ENCODE data around the gene AMPD2.
"Not testable (repeated sequence)": the region's sequence is repeated elsewhere in the genome, so short reads cannot be mapped to it uniquely, and the experiment has no call there.

AMPD2 gene

DNA sequence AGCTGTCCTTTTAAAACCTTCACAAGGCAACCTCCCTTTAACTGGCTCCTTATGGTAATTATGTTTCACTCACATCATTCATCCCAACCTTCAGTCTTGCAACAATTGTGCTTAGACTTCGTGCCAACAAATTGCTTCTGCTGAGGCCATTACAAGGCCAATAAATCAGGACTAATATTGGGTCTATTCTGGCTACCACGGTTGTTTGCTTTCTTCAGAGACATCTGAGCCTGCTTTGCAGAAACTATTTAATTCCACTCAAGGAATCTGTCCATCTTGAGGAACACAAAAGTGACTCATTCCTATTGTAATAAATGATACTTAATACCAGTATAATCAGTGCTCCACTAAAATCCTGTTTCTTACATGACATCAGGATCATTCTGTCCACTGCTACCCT lies 33.7 kb downstream of the AMPD2 start:
- DNase-seq: no peak

DNA sequence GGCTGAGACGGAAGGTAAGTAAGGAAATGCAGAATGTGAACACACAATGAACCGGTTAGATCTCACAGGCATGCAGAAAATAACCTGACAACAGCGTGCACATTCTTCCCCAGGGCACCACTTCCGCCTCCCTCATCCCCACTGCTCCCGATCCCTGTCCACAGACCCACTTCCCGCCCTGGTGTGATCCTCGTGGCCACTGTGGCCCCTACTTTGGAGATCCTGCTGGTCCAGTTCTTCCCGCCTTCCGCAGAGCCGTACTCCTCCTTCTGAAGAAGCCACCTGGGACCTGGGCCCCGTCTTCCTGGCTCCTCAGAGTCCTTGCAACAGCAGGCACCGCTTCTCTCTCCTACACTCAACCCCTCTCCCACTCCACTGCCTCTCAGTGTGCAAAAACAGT lies 34.9 kb downstream of the AMPD2 start:
- DNase-seq: no peak

DNA sequence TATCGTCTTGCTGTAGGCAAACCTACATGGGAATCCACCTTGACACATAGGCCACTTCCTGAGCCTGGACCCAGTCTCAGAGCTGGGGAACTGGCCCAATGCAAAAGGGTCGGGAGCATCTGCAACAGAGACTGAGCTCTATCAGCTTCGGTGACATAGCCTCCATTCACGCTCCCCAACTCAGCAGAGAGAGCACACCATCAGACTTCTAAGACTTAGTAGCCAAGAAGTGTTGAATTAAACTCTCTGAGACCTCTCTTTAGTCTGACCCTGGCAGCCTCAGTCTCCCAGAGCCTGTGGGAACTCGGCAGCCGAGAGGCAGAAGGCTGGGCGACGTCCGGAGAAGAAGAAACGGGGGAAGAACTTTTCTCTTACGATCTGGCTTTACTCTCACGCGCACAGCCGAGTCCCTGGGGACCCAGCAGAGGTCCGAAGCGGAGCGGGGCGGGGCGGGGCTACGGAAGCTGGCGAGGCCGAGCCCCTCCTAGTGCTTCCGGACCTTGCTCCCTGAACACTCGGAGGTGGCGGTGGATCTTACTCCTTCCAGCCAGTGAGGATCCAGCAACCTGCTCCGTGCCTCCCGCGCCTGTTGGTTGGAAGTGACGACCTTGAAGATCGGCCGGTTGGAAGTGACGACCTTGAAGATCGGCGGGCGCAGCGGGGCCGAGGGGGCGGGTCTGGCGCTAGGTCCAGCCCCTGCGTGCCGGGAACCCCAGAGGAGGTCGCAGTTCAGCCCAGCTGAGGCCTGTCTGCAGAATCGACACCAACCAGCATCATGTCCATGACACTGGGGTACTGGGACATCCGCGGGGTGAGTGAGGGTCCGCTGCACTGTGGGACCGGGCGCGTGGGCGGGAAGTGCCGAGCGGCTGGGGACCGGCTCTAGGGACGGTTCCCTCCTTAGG lies 36.2 kb downstream of the AMPD2 start, which contains the start of gene GSTM4:
Gene GSTM4 (plus strand): TSS at position 485 of the 905 bp plus-strand sequence. CDS start 291 bp downstream, at position 776.
- peak; percentile 71 to 84 for DNase-seq

DNA sequence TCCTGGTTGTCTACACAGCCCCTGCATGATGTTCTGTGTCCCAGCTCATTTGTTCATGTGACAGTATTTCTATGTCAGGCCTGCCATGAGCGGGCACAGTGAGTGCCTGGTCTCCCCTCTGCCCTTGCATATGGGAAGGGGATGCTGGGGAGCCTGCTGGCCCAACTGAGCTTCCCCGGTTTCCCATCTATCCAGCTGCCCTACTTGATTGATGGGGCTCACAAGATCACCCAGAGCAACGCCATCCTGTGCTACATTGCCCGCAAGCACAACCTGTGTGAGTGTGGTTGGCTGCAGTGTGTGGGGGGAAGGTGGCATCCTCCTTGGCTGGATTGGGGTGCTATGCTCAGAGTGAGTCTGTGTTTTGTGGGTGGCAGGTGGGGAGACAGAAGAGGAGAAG lies 37.8 kb downstream of the AMPD2 start:
- no peak for DNase-seq

DNA sequence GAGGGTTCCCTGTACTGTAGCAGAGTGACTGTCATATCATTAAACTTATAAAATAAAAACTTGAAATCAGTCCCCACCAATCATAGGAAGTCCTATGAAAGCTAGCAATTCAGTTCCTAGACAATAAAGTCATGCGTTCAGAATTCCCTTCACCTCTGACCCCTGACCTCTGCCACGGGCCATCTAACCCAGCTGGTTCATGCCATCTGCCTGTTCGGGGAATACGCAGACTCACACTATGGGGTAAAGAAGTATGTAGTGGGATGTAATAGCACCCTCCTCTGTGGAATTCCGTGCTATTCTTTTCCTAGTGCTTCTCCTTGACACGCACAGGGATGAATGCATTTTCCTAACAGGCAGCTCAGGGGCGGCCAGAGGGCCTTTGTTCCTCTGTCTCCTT lies 38.3 kb downstream of the AMPD2 start:
- DNase-seq: no peak

DNA sequence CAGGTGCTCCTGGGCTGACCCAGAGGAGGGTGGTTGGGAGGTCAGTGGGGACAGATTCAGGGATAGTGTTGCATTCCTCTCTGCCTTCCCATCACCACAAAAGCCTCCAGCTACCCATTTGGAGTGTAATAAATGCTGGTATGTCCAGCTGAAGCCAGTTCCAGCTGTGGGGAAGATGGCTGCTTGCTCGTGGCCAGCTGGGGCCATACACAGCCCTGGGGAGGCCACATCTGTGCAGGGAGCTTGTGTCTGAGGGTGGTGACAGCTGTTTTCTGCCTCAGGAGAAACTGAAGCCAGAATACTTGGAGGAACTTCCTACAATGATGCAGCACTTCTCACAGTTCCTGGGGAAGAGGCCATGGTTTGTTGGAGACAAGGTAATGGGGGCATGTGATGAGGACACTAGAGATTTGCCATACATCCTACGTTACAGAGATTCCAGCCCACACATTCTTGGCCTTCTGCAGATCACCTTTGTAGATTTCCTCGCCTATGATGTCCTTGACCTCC lies 39.0 kb downstream of the AMPD2 start:
- DNase-seq: peak in 1 of 2 donors; percentile 41

DNA sequence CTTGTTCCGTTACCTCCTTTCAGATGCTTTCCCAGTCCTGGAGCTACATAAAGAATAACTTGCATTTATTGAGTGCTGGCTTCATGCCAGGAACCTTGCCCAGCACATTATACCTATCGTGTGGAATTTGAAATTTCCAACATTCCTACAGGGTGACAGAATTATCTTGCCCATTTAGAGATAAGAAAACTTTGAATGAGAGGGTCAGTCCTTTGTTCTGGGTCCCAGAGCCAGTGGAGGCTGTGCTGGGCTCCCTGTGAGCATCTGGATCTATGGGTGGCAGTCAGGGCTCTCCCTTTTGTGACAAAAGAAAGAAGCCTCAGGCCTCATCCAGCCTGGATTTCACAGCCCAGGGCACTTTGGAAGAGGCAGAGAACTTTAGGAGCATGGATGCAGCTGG lies 39.5 kb downstream of the AMPD2 start:
- DNase-seq: no peak

DNA sequence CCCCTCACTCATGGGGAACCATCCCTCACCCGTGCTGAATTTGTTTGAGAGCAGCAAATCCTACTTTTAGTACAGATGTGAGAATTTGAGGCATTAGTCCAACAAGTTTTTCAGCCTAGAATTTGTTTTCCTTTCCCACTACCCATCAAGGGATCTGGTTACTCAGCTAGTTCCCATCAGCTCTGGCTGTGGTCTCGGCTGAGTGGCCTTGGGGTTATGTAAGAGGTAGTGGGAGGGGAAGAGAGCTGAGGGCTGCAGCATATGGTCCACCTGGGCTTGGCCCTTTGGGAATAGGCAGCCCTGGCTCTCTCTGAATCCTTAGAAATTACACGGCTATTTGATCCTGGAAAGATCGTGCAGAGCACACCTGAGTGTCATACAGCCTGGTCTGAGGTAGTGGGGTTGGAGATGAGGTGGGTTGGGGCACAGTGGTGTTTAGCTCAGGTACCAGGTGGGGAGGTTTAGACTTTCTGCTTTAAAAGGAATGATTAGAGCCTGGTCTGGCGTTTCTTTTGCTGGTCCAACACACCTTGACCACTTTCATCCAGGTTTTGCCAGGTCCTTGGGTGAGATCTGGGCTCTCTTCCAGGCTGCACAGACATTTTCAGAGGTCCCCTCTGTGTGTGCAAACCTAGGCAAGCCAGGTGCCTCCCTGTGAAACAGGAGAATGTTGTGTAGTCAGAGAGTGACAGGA lies 40.5 kb downstream of the AMPD2 start:
- DNase-seq: peak; percentile 20 to 53

DNA sequence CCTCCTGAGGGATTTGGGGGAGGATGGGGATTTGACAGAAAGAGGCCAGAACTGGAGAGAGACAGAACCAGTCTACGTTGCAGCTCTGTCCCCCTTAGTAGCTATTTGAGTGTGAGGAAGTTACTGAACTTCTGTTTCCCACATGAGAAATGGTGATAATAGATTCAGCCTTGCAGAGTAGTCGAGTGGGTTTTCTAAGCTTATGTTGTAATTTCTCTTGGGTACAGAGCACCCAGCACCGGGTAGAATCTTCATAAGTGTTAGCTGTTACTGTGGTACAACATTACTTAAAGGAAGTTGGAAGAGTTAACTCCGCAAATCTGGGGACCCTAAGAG lies 41.0 kb downstream of the AMPD2 start:
- peak; percentile 24 to 36 for DNase-seq

DNA sequence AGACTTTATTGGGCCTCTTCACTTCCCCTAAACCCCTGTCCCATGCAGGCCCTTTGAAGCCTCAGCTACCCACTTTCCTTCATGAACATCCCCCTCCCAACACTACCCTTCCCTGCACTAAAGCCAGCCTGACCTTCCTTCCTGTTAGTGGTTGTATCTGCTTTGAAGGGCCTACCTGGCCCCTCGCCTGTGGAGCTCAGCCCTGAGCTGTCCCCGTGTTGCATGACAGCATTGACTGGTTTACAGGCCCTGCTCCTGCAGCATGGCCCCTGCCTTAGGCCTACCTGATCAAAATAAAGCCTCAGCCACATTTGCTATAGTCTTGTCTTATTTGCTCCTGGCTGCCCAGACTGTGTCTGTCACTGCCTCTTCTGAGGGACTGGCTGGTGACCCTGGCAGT lies 41.8 kb downstream of the AMPD2 start:
- DNase-seq: no peak

DNA sequence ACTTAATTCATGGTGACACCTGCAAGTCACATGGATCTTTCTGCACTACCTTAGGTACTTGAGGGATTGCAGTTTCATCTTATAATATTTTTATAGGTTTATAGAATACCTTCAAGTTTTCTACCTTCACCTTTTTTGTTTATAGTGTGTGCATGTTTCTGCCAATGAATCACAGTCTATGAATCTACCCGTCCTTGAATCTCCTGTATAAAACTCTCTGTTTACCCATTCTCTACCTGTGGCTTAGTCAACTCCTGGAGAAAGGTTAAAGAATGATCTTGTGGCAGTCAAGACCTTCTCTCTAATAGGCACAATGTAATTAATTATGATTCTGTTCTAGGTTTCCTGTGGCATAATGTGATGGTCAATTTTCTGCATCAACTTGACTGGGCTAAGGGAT lies 45.0 kb downstream of the AMPD2 start:
- no peak for DNase-seq

DNA sequence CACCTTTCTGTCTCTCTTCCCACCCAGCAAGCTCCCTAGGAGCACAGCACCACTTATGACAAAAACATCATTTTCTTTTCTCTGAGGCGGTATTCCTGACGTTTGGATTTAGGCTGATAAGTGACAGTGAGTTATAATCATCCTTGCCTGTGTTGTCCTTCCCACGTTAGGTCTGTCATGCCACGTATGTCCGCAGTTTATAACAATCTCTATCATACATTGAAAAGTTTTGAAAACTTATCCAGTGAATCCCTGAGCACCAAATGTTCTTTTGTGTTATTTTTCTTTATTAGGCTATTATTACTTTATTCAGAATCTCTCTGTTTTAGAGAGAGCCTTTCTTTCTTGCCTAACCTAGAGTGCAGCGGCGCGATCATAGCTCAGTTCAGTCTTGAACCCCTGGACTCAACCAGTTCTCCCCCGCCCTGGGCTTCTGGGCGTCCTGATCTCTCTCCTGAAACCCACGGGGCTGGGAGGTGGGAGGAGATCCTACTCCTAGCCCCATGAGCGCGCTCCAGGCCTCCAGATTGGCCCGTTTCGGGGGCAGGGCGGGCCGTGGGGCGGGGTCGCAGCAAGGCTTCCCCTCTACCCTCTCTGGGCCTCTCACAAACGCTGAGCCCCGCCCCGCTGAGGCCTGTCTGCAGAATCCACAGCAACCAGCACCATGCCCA lies 48.0 kb downstream of the AMPD2 start, which contains the start of gene GSTM2:
Gene GSTM2 (plus strand): TSS at position 606 of the 671 bp plus-strand sequence. CDS start 59 bp downstream, at position 665.
- DNase-seq: peak; percentile 59 to 78

DNA sequence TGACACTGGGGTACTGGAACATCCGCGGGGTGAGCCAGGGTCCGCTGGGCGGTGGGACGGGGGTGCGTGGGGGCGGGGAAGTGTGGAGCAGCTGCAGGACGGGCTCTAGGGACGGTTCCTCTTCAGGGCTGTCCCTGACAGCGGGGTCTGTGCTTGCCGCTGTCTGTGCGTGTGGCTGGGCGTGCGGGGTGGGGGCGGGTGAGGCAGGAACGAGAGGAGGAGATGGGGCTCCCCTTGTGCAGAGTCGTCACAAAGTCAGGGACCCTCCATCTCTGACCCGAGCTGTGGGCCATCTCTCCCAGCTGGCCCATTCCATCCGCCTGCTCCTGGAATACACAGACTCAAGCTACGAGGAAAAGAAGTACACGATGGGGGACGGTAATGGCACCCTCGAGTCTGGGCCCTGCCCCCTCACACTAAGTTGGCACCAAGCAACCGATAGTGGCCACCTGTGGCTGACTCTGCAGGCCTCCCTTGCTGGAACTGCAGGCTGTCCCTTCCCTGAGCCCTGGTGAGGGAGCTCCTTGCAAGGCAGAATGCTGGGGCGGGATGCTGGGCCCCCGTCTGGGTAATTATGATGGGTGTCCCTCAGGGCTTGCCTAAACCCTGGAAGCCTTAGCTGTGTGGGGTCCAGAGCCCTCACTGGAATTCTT lies 48.6 kb downstream of the AMPD2 start:
- no peak for DNase-seq

DNA sequence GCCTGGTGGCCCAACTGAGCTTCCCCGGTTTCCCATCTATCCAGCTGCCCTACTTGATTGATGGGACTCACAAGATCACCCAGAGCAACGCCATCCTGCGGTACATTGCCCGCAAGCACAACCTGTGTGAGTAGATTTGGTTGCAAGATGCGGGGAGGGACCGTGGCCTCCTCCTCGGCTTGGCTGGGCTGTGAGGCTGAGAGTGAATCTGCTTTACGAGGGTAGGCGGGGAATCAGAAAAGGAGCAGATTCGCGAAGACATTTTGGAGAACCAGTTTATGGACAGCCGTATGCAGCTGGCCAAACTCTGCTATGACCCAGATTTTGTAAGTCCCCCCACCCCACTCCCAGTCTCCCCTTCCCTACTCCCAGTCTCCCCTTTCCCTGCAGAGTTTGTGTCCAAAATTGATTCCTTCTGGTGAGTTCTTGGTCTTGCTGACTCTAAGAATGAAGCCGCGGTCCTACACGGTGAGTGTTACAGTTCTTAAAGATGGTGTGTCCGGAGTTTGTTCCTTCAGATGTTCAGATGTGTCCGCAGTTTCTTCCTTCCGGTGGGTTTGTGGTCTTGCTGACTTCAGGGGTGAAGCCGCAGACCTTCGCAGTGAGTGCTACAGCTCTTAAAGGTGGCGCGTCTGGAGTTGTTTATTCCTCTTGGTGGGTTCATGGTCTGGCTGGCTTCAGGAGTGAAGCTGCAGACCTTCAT lies 49.8 kb downstream of the AMPD2 start:
- DNase-seq: no peak

DNA sequence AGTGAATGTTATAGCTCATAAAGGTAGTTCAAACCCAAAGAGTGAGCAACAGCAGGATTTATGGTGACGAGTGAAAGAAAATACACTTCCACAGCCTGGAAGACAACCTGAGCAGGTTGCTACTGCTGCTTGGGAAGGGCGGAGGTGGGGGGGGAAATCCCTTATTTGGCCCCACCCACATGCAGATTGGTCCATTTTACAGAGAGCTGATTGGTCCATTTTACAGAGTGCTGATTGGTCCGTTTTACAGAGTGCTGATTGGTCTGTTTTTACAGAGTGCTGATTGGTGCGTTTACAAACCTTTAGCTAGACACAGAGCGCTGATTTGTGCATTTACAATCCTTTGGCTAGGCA lies 50.3 kb downstream of the AMPD2 start:
- DNase-seq: not testable (repeated sequence)

DNA sequence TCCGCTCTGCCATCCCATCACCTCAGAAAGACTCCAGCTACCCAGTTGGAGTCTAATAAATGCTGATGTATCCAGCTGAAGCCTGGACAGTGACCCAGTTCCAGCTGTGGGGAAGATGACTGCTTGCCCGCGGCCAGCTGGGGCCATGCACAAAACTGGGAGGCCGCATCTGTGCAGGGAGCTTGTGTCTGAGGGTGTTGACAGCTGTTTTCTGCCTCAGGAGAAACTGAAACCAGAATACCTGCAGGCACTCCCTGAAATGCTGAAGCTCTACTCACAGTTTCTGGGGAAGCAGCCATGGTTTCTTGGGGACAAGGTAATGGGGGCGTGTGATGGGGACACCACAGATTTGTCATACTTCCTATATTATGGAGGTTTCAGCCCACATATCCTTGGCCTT lies 51.4 kb downstream of the AMPD2 start:
- DNase-seq: no peak

DNA sequence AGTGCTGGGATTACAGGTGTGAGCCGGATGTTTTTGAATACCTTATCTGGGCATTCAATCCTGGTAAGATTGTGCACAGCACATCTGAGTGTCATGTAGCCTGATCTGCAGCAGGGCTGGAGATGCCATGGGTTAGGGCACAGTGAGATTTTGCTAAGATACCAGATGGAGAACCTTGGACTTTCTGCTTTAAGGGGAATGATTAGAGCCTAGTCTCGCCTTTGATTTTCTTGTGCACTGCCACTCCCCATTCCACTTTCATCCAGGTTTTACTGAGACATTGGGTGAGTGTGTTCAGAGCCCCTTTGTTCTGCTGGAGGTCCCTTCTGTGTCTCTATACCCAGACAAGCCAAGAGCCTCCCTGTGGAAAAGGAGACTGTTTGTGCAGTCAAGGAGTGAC lies 54.2 kb downstream of the AMPD2 start:
- not testable (repeated sequence) for DNase-seq

DNA sequence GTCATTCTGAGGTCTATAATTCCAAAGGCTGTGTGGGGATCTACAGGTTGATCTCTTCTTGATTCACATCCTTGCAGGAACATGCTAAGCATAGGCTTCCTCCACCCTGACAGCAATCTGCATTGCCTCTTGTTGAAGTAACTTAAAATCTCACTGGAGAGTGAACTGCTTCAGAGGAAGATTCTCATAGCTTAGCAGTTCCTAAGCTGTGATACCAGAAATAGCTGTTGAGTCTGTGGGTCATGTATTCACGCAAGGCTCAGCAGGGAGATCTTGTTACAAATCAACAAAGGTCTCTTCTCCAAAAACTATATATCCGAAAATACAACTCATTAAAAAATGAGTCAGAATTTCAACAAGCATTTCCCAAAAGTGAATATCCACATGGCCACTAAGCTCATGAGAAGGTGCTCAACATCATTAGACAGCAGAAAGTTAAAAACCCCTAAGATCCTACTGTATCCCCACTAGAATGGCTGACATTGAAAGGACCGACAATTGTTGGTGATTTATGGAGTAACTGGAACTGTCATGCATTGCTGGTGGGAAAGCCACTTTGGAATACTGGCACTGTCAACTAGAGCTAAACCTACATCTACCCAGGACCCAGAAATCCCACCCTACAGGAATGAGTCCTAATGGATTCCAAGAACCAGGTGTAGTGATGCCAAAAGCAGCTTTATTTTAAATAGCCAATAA lies 57.2 kb downstream of the AMPD2 start:
- not testable (repeated sequence) for DNase-seq

DNA sequence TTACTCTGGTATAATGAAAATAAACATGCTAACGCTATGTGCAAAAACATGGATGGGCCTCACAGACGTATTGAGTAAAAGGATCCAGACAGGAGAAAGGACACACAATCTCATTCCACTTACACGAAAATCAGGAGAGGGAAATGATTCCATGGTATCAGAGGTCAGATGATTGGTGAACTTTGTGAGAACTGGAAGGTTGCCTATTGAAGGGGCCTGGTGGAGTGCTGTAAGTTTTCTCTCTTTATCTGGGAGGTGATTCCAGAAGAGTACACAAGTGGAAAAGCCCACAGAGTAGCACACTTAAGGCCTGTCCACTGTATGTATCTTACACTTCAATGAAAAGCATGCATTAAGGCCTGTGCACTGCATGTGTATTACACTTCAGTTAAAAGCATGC lies 57.8 kb downstream of the AMPD2 start:
- no peak for DNase-seq

DNA sequence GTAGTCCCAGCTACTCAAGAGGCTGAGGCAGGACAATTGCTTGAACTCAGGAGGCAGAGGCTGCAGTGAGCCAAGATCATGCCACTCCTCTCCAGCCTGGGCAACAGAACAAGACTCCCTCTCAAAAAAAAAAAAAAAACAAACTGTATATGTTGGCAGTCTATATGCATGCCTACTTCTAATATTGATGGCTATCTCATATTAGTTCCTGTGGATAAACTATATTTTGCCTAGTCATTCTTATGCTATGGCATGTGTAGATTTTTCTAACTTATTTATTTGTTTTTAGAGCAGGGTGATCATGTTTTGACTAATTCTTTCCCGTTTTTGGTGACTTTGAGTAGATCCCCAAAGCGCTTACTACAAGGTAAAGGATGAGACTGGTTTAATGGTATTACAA lies 59.0 kb downstream of the AMPD2 start:
- DNase-seq: not testable (repeated sequence)
